ENCODE data around the gene MDGA2. TPM values are rescaled to one million over a fixed set of nuclear protein-coding genes. Genes with fewer than 3 reads are reported as not detected.

The MDGA2 gene
- total and polyA plus RNA-seq, 2 of the 8 experiments (the other 6 are each of a cell fraction or from before 2014, with no cell fraction given), result 0.11 to 0.69 TPM

GRCh38 chr14:47585447-47585846 is 90.0 kb downstream of the MDGA2 start (continued):
- TF ChIP-seq CHD7 (IDR thresholded peaks at IDR 0.05; ENCODE audit: insufficient replicate concordance, low read length) (no peak), NANOG (IDR thresholded peaks at IDR 0.05; ENCODE audit: insufficient read depth, low read depth, low read length, poor library complexity, severe bottlenecking) (no peak)

All from H1 (cell line).